Hypothalamus (tissue), 51 donors: ENCODE measurements around the gene BARX2.

Experiments
- DNase-seq, 51 donors: peaks; one replicate each; lab custom pipeline; 2025; lab: John Stamatoyannopoulos, UW

The BARX2 gene

DNA sequence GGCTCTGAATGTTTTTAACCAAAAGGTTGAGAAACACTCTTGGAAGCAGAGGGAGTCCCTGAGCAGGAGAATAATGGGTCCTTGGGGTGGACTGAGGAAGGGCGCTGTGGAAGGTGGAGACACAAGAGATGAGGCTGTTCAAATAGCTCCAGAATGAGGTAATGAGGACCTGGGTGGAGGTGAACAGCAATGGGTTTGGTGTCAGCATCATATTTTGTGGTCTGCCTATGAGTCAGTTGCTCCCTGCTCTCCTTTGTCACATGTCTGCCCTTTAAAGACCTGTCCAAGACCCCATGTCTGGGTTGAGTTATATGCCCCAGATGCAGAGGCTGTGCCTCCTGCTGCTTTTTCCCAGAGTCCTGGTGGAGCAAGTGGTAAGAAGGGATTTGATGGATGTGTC, 113.6 kb downstream of the BARX2 start:
- no peak for DNase-seq

- DNase-seq, result no peak
Measured at GRCh38 chr11:129490004-129490403, 114.4 kb downstream of the BARX2 start.

DNA sequence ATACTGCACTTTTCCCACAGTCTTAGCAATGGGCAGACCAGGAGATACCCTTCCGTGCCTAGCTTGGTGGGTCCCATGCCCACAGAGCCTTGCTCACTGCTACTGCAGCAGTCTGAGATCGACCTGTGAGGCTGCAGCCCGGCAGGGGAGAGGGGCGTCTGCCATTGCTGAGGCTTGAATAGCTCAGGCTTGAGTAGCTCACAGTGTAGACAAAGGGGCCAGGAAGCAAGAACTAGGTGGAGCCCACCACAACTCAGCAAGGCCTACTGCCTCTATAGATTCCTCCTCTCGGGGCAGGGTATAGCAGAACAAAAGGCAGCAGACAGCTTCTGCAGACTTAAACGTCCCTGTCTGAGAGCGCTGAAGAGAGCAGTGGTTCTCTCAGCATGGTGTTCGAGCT, 118.1 kb downstream of the BARX2 start:
- DNase-seq, result no peak
